ENCODE data around the gene PCNX4.

Gene PCNX4

DNA sequence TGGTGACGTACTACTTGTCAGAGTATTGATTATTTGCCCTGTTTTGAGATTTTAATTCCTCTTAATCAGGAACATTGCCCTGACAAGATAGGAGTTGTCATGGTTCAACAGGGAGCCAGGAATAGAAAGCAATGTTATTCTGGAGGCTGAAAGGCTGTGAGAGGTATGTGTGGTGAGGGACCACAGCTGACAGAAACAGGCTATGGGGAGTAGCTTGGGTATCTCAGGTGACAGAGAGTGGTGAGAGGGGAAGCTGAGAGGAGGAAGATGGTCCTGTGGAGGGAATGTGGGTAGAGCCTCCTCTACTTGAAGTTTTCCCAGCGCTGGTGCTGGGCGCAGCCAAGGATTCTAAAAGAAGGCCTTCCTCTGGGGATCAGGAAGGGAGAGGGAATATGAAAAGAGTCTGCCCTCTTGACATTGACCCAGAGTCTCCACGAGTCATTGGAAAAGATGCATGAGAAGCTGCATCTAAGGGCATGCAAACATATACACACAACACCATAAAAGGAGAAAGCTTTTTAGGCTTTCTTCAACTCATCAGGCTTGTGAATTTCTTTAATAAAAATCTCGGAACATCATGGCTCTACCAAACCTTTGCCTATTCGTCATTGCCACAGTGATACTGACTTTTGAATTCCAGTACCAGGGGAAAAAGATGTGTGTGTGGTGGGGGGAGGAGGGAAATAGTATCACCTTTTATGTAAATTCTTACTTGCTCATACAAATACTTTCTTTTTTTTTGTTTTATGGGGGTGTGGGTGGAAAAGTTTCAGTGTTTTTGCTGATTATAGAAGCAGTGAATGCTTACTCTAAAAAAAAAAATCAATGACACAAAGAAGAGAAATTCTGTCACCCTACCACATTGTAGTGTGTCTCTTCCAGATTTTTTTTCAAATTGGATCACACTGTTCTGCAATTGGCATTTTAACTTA, 113.4 kb downstream of the PCNX4 start:
- TF ChIP-seq FOXP2 (optimal IDR thresholded peaks at IDR 0.05; ENCODE audit: borderline replicate concordance, extremely low read depth, extremely low read length, insufficient read depth) (no peak), SIN3A (IDR thresholded peaks at IDR 0.05; ENCODE audit: borderline replicate concordance, insufficient read depth, low read length) (no peak), TAF1 (IDR thresholded peaks at IDR 0.05; ENCODE audit: borderline replicate concordance, insufficient read depth, low read length) (no peak), POLR2AphosphoS5 (IDR thresholded peaks at IDR 0.05; ENCODE audit: low read depth, low read length) (no peak)
- TF ChIP-seq, protein P1, sequence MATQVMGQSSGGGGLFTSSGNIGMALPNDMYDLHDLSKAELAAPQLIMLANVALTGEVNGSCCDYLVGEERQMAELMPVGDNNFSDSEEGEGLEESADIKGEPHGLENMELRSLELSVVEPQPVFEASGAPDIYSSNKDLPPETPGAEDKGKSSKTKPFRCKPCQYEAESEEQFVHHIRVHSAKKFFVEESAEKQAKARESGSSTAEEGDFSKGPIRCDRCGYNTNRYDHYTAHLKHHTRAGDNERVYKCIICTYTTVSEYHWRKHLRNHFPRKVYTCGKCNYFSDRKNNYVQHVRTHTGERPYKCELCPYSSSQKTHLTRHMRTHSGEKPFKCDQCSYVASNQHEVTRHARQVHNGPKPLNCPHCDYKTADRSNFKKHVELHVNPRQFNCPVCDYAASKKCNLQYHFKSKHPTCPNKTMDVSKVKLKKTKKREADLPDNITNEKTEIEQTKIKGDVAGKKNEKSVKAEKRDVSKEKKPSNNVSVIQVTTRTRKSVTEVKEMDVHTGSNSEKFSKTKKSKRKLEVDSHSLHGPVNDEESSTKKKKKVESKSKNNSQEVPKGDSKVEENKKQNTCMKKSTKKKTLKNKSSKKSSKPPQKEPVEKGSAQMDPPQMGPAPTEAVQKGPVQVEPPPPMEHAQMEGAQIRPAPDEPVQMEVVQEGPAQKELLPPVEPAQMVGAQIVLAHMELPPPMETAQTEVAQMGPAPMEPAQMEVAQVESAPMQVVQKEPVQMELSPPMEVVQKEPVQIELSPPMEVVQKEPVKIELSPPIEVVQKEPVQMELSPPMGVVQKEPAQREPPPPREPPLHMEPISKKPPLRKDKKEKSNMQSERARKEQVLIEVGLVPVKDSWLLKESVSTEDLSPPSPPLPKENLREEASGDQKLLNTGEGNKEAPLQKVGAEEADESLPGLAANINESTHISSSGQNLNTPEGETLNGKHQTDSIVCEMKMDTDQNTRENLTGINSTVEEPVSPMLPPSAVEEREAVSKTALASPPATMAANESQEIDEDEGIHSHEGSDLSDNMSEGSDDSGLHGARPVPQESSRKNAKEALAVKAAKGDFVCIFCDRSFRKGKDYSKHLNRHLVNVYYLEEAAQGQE (IDR thresholded peaks at IDR 0.05; ENCODE audit: insufficient read depth in 1 of 2, low read depth in 2 of 2, low read length in 2 of 2): no peak

DNA sequence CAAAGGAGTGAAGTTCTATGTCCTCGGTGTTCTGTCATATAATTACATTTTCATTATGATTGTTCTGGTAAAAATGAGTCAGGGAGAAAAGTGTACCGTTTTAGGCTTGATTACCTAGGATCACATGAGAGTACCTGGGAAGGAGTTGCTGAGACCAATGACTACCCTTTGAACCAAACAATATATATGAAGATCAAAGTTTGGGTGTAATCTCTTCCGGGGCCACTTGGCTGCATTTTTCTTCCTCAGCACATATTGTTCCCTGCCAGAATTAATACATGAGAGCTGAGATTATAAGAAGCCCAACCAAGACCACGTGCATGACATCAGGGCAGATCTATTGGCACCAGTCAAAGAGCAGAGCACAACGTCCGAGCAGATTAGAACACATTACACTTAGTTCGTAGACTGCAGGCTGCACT, 114.5 kb downstream of the PCNX4 start:
- no peak for TF ChIP-seq TAF1 (IDR thresholded peaks at IDR 0.05; ENCODE audit: borderline replicate concordance, insufficient read depth, low read length)
- TF ChIP-seq POLR2AphosphoS5 (IDR thresholded peaks at IDR 0.05; ENCODE audit: low read depth, low read length): no peak
- TF ChIP-seq, protein P1 (IDR thresholded peaks at IDR 0.05; ENCODE audit: insufficient read depth in 1 of 2, low read depth in 2 of 2, low read length in 2 of 2): no peak
- TF ChIP-seq SIN3A (IDR thresholded peaks at IDR 0.05; ENCODE audit: borderline replicate concordance, insufficient read depth, low read length): no peak
- no peak for TF ChIP-seq FOXP2 (optimal IDR thresholded peaks at IDR 0.05; ENCODE audit: borderline replicate concordance, extremely low read depth, extremely low read length, insufficient read depth)

DNA sequence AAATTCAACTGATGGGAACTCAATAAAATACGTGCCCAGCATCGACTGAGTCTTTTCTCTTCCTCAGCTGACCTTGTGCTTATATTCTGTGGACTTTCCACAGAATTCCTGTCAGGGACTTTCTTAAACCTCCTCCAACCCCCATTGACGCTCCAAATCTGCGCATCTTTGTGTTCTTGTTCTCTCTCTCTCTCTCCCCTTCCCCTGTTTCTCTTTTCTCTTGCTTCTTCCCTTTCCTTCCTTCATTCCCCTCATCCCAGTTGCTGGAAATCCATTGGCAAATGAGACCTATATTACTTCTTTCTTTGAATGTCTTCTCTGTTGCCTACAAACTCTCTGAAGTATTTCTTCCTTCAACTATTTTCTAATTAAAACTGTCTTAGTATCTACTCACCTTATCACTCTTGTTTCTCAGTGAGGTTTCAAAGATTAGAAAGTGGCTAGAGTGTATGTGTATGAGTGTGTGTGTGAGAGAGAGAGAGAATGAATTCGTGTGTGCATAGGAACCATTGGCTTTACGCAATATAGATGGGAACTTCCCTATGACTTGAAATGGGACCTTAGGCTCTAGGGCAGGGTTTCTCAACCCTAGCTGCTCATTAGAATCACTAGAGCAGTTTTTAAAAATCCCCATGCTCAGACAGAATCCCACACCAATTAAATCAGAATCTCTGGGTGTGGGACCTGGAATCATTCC, 115.3 kb downstream of the PCNX4 start:
- TF ChIP-seq FOXP2 (optimal IDR thresholded peaks at IDR 0.05; ENCODE audit: borderline replicate concordance, extremely low read depth, extremely low read length, insufficient read depth) (no peak), TAF1 (IDR thresholded peaks at IDR 0.05; ENCODE audit: borderline replicate concordance, insufficient read depth, low read length) (no peak), SIN3A (IDR thresholded peaks at IDR 0.05; ENCODE audit: borderline replicate concordance, insufficient read depth, low read length) (no peak), POLR2AphosphoS5 (IDR thresholded peaks at IDR 0.05; ENCODE audit: low read depth, low read length) (no peak)
- TF ChIP-seq, protein P1 (IDR thresholded peaks at IDR 0.05; ENCODE audit: insufficient read depth in 1 of 2, low read depth in 2 of 2, low read length in 2 of 2): no peak

DNA sequence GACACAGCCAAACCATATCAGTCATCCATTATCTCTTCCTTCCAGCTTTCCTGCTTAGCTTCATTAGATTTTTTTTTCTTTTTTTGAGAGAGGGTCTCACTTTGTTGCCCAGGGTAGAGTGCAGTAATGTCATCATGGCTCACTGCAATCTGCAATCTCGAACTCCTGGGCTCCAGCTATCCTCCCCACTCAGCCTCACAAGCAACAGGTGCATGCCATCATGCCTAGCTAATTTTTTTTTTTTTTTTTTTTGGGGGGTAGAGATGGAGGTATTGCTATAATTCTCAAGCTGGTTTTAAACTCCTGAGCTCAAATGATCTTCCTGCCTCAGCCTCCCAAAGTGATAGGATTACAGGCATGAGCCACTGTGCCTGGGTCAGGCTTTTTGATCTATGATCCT, 119.0 kb downstream of the PCNX4 start:
- TF ChIP-seq FOXP2 (optimal IDR thresholded peaks at IDR 0.05; ENCODE audit: borderline replicate concordance, extremely low read depth, extremely low read length, insufficient read depth): no peak
- TF ChIP-seq SIN3A (IDR thresholded peaks at IDR 0.05; ENCODE audit: borderline replicate concordance, insufficient read depth, low read length): no peak
- TF ChIP-seq, protein P1 (IDR thresholded peaks at IDR 0.05; ENCODE audit: insufficient read depth in 1 of 2, low read depth in 2 of 2, low read length in 2 of 2): no peak
- no peak for TF ChIP-seq POLR2AphosphoS5 (IDR thresholded peaks at IDR 0.05; ENCODE audit: low read depth, low read length)
- TF ChIP-seq TAF1 (IDR thresholded peaks at IDR 0.05; ENCODE audit: borderline replicate concordance, insufficient read depth, low read length): no peak

All from PFSK-1 (cell line).